KMS-11 (cell line): ENCODE measurements around the gene MARK1.

ENCODE experiments used
- H2AFZ ChIP-seq: fragments of 200-600 bp; sonication (generic); 2 replicates; pipeline ENCODE4 v1.6.1; 2016; ENCODE audit warnings: antibody characterized with exemption, mixed run types, low read depth
- H3K27ac ChIP-seq: fragments of 200-600 bp; sonication (generic); 2 replicates; pipeline ENCODE4 v1.6.1; 2016; ENCODE audit warnings: mild to moderate bottlenecking, mixed run types
- H3K27me3 ChIP-seq: fragments of 200-600 bp; sonication (generic); 2 replicates; pipeline ENCODE4 v1.6.1; 2017; ENCODE audit warnings: mild to moderate bottlenecking, low read depth, mixed run types, moderate library complexity; ENCODE audit not compliant: insufficient read depth
- H3K36me3 ChIP-seq: fragments of 200-600 bp; sonication (generic); 2 replicates; pipeline ENCODE4 v1.6.1; 2017; ENCODE audit warnings: mild to moderate bottlenecking, mixed run types; ENCODE audit not compliant: insufficient read depth
- H3K4me1 ChIP-seq: fragments of 200-600 bp; sonication (generic); 2 replicates; pipeline ENCODE4 v1.6.1; 2016; ENCODE audit warnings: mild to moderate bottlenecking, low read depth, mixed run types; ENCODE audit not compliant: poor library complexity, severe bottlenecking
- H3K4me2 ChIP-seq: fragments of 200-600 bp; sonication (generic); 2 replicates; pipeline ENCODE4 v1.7.0; 2016; ENCODE audit warnings: mild to moderate bottlenecking, mixed run types
- H3K4me3 ChIP-seq: fragments of 200-600 bp; sonication (generic); IDR thresholded peaks from 2 replicates; pipeline ENCODE4 v1.6.1; 2017; ENCODE audit warnings: low read depth, low read length, mixed read lengths; ENCODE audit not compliant: insufficient read depth
- H3K79me2 ChIP-seq: fragments of 200-600 bp; sonication (generic); 2 replicates; pipeline ENCODE4 v1.6.1; 2016; ENCODE audit warnings: low read depth, mixed run types; ENCODE audit not compliant: insufficient read depth
- H3K9ac ChIP-seq: fragments of 200-600 bp; sonication (generic); 2 replicates; pipeline ENCODE4 v1.6.1; 2016; ENCODE audit warnings: mild to moderate bottlenecking, mixed run types
- H4K20me1 ChIP-seq: fragments of 200-600 bp; sonication (generic); 2 replicates; pipeline ENCODE4 v1.6.1; 2016; ENCODE audit warnings: mild to moderate bottlenecking, mixed run types; ENCODE audit not compliant: insufficient read depth
- CTCF ChIP-seq: fragments of 200-600 bp; sonication (generic); conservative IDR thresholded peaks from 2 replicates; pipeline ENCODE4 v1.6.1; 2017; ENCODE audit warnings: low read depth, mild to moderate bottlenecking, antibody characterized with exemption, low read length, moderate library complexity, mixed read lengths

MARK1 gene

GRCh38 chr1:220705782-220706181 lies 177.8 kb downstream of the MARK1 start:
- Histone ChIP-seq H3K9ac (no peak overlapping the region), H4K20me1 (no peaks in the 10 kb centered on the region), H3K36me3 (no peaks in the 10 kb centered on the region), H3K4me3 (no peak overlapping the region), H3K79me2 (no peaks in the 10 kb centered on the region), H3K4me2 (no peak overlapping the region), H3K27me3 (no peaks in the 10 kb centered on the region), H2AFZ (no peak overlapping the region), H3K4me1 (no peaks in the 10 kb centered on the region), H3K27ac (no peak overlapping the region)
- no peak for TF ChIP-seq CTCF

DNA sequence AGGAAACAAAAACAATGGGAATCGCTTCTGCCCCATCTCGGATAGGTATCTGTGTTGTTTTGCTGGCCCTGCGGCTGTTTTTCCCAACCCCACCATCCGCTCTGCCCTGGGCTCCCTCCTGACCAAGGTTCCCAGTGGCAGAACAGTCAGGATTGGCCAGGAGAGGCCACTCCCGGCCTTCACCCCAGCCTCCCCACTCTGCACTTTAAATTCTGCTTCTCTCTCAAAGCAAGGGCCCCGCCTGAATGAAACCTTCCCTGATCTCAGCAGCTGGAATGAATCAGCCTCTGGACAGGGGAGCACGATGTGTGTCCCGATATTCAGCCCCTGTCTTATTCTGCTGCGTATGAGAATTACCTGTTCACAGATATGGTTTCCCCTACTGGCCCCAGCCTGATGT lies 178.5 kb downstream of the MARK1 start:
- H3K4me3 ChIP-seq = no peak overlapping the region
- H3K36me3 ChIP-seq = no peaks in the 10 kb centered on the region
- H4K20me1 ChIP-seq = no peaks in the 10 kb centered on the region
- H3K9ac ChIP-seq = no peak overlapping the region
- no peak overlapping the region for H3K4me2 ChIP-seq
- H3K27me3 ChIP-seq = no peaks in the 10 kb centered on the region
- no peak overlapping the region for H3K27ac ChIP-seq
- H3K79me2 ChIP-seq = no peaks in the 10 kb centered on the region
- no peak overlapping the region for H2AFZ ChIP-seq
- no peak for TF ChIP-seq CTCF
- H3K4me1 ChIP-seq = no peaks in the 10 kb centered on the region

GRCh38 chr1:220707160-220707559 lies 179.2 kb downstream of the MARK1 start:
- no peak for TF ChIP-seq CTCF
- H3K4me3 ChIP-seq = no peak overlapping the region
- no peak overlapping the region for H3K4me2 ChIP-seq
- no peak overlapping the region for H2AFZ ChIP-seq
- H3K9ac ChIP-seq = no peak overlapping the region
- H3K79me2 ChIP-seq = no peaks in the 10 kb centered on the region
- no peaks in the 10 kb centered on the region for H3K36me3 ChIP-seq
- no peaks in the 10 kb centered on the region for H3K4me1 ChIP-seq
- H3K27me3 ChIP-seq = no peaks in the 10 kb centered on the region
- no peaks in the 10 kb centered on the region for H4K20me1 ChIP-seq
- H3K27ac ChIP-seq = no peak overlapping the region

GRCh38 chr1:220708244-220708643 lies 180.3 kb downstream of the MARK1 start:
- no peak overlapping the region for H3K4me2 ChIP-seq
- H3K27me3 ChIP-seq = no peaks in the 10 kb centered on the region
- no peaks in the 10 kb centered on the region for H3K4me1 ChIP-seq

More at GRCh38 chr1:220708244-220708643, 180.3 kb downstream of the MARK1 start:
- TF ChIP-seq CTCF = no peak
- H3K9ac ChIP-seq = no peak overlapping the region
- no peaks in the 10 kb centered on the region for H3K36me3 ChIP-seq
- no peaks in the 10 kb centered on the region for H3K79me2 ChIP-seq
- no peak overlapping the region for H3K4me3 ChIP-seq
- no peaks in the 10 kb centered on the region for H4K20me1 ChIP-seq
- no peak overlapping the region for H2AFZ ChIP-seq
- H3K27ac ChIP-seq = no peak overlapping the region
